Endothelial cell of umbilical vein (primary cell): ENCODE measurements around the gene OR10A6. TPM values are rescaled to one million over a fixed set of nuclear protein-coding genes. Genes with fewer than 3 reads are reported as not detected.

ENCODE experiments used
- BruUV-seq: library from RNA; stranded (reverse); fragments of 400-500 nt; replicated peaks from 2 replicates; lab custom pipeline; 2021; lab: Mats Ljungman, UMichigan
- CTCF ChIA-PET: fragments of 300-600, 350-600 bp; sonication (Branson Sonifier 250); formaldehyde crosslinking; loops from one replicate; lab custom pipeline; 2021; ENCODE audit warnings: antibody characterized with exemption, inconsistent platforms; lab: Charles Lee
- POLR2A ChIA-PET: fragments of 300-600, 350-600 bp; sonication (Branson Sonifier 250); formaldehyde crosslinking; loops from one replicate; lab custom pipeline; 2021; ENCODE audit warnings: antibody characterized with exemption, inconsistent platforms; lab: Charles Lee
- DNase-seq: peaks from one replicate; pipeline ENCODE4 v3.0.0-alpha.2; 2011; ENCODE audit warnings: low read depth, low spot score
- FAIRE-seq: peaks from 2 replicates; lab custom pipeline; 2011; peaks lifted over from hg19 to GRCh38; lab: Jason Lieb, UNC
- H2AFZ ChIP-seq: 2 replicates; pipeline ENCODE4 v1.6.0; 2012; ENCODE audit warnings: low read depth, low read length, control low read depth, inconsistent platforms
- H3K27ac ChIP-seq: 2 replicates; pipeline ENCODE4 v1.5.1; 2011; ENCODE audit warnings: low read depth, mild to moderate bottlenecking, control low read depth, low read length, moderate library complexity; ENCODE audit not compliant: insufficient read depth
- H3K27me3 ChIP-seq, 2 experiments: 2 replicates each; pipeline versions ENCODE4 v1.6.0 to v1.6.1; 2011; ENCODE audit warnings: low read length in 2 of 2, mixed read lengths in 1 of 2; ENCODE audit not compliant: control insufficient read depth in 2 of 2, insufficient read depth in 2 of 2
- H3K36me3 ChIP-seq, 2 experiments: 2 replicates in 1 of 2; 3 replicates in 1 of 2; pipeline ENCODE4 v1.5.1; 2011; ENCODE audit warnings: low read length in 2 of 2, mild to moderate bottlenecking in 1 of 2, moderate library complexity in 1 of 2; ENCODE audit not compliant: control insufficient read depth in 2 of 2, insufficient read depth in 2 of 2; ENCODE audit errors: extremely low read depth in 1 of 2
- H3K4me1 ChIP-seq: 3 replicates; pipeline ENCODE4 v1.5.1; 2011; ENCODE audit warnings: mild to moderate bottlenecking, low read length; ENCODE audit not compliant: control insufficient read depth, insufficient read depth; ENCODE audit errors: extremely low read depth
- H3K4me2 ChIP-seq: 2 replicates; pipeline ENCODE4 v1.6.1; 2011; ENCODE audit warnings: low read length, control low read depth, mixed read lengths; ENCODE audit not compliant: insufficient read depth
- H3K4me3 ChIP-seq, 3 experiments: fragments of 200-600 bp in 1 of 3; sonication (generic), shearing (Covaris generic) in 1 of 3; replicated peaks in 1 of 3; 2 replicates each; pipeline ENCODE4 v1.5.1; 2011 to 2016; ENCODE audit warnings: control low read depth in 3 of 3, low read length in 3 of 3, mild to moderate bottlenecking in 2 of 3, inconsistent platforms in 1 of 3, low read depth in 1 of 3, moderate library complexity in 1 of 3; ENCODE audit not compliant: insufficient read depth in 1 of 3
- H3K79me2 ChIP-seq: 2 replicates; pipeline ENCODE4 v1.6.0; 2012; ENCODE audit warnings: low read length, inconsistent platforms; ENCODE audit not compliant: control insufficient read depth, insufficient read depth
- H3K9ac ChIP-seq: replicated peaks from 2 replicates; pipeline ENCODE3; 2011; ENCODE audit warnings: low read length, control low read depth; ENCODE audit not compliant: insufficient read depth; ENCODE audit errors: extremely low read depth
- H3K9me1 ChIP-seq: replicated peaks from 3 replicates; pipeline ENCODE4 v1.6.0; 2011; ENCODE audit warnings: mild to moderate bottlenecking, low read length; ENCODE audit not compliant: control insufficient read depth, insufficient read depth; ENCODE audit errors: extremely low read depth
- H3K9me3 ChIP-seq: replicated peaks from 2 replicates; pipeline ENCODE4 v1.5.1; 2012; ENCODE audit warnings: low read length, inconsistent platforms; ENCODE audit not compliant: control insufficient read depth, insufficient read depth
- H4K20me1 ChIP-seq: replicated peaks from 2 replicates; pipeline ENCODE3; 2011; ENCODE audit warnings: mild to moderate bottlenecking, low read length; ENCODE audit not compliant: control insufficient read depth, insufficient read depth; ENCODE audit errors: extremely low read depth
- EZH2 ChIP-seq: IDR thresholded peaks from 2 replicates; pipeline ENCODE4 v1.6.1; 2012; ENCODE audit warnings: borderline replicate concordance, low read depth, mild to moderate bottlenecking, moderate library complexity, low read length, inconsistent platforms; ENCODE audit not compliant: severe bottlenecking
- FOS ChIP-seq: IDR thresholded peaks from 2 replicates; pipeline ENCODE4 v1.6.1; 2011; ENCODE audit warnings: mild to moderate bottlenecking, low read length, moderate library complexity, borderline replicate concordance; ENCODE audit not compliant: insufficient read depth
- GATA2 ChIP-seq: IDR thresholded peaks from 2 replicates; pipeline ENCODE4 v1.7.0; 2011; ENCODE audit warnings: low read depth, mild to moderate bottlenecking, moderate library complexity, mixed read lengths, low read length; ENCODE audit not compliant: insufficient read length, insufficient read depth
- JUN ChIP-seq: IDR thresholded peaks from 2 replicates; pipeline ENCODE4 v1.6.1; 2011; ENCODE audit warnings: borderline replicate concordance, low read depth; ENCODE audit not compliant: insufficient read length, insufficient read depth
- MYC ChIP-seq: IDR thresholded peaks from one replicate; pipeline ENCODE4 v1.6.1; 2011; ENCODE audit warnings: mild to moderate bottlenecking, low read depth, low read length
- POLR2A ChIP-seq: IDR thresholded peaks from 2 replicates; pipeline ENCODE4 v1.6.1; 2012; ENCODE audit warnings: low read depth, mild to moderate bottlenecking, control low read depth, low read length
- POLR2AphosphoS5 ChIP-seq: IDR thresholded peaks from 2 replicates; pipeline ENCODE4 v1.6.1; 2012; ENCODE audit warnings: low read depth, mild to moderate bottlenecking, control low read depth, low read length, moderate library complexity; ENCODE audit not compliant: insufficient read depth
- dilution Hi-C: fragments of 300-500 bp; cut with MboI; formaldehyde crosslinking; loops from one replicate; pipeline ENCODE4 v1.15.0; 2019; ENCODE audit warnings: low sequenced_read_pairs; ENCODE audit not compliant: extremely low pct_ligation_motif_present
- intact Hi-C: fragments of 100-400 bp; cut with micrococcal nuclease; formaldehyde crosslinking; loops from one replicate; pipeline ENCODE4 v1.10.0; 2022
- polyA plus RNA-seq, 4 experiments: library from polyadenylated mRNA; depleted of rRNA in 3 of 4; stranded (reverse) in 3 of 4; unstranded in 1 of 4; fragments of >200 nt; gene quantifications; 2 replicates each; pipeline versions ENCODE4 v1.2.1 to v1.2.3, GENCODE V29; 2011 to 2012; ENCODE audit warnings: missing spikeins in 1 of 4
- total RNA-seq: library from RNA; stranded (reverse); gene quantifications from 2 replicates; pipeline ENCODE4 v1.2.3, GENCODE V29; 2021
- TF ChIP-seq, protein P1 (sequence below): IDR thresholded peaks from 2 replicates; pipeline ENCODE4 v1.6.1; 2011; ENCODE audit not compliant: insufficient read depth, insufficient read length
- TF ChIP-seq, protein P2 (sequence below), 2 donors: IDR thresholded peaks; 1 replicate in 1 of 2; 2 replicates in 1 of 2; pipeline ENCODE4 v1.5.1; 2011; ENCODE audit warnings: low read length in 2 of 2, mild to moderate bottlenecking in 2 of 2, moderate library complexity in 2 of 2, control low read depth in 1 of 2, inconsistent platforms in 1 of 2, low read depth in 1 of 2; ENCODE audit not compliant: insufficient read depth in 1 of 2; ENCODE audit errors: extremely low read depth in 1 of 2

The OR10A6 gene
- total and polyA plus RNA-seq, 2 donors (not counting 3 experiments of a cell fraction or from before 2014, with no cell fraction given) = not detected

DNA sequence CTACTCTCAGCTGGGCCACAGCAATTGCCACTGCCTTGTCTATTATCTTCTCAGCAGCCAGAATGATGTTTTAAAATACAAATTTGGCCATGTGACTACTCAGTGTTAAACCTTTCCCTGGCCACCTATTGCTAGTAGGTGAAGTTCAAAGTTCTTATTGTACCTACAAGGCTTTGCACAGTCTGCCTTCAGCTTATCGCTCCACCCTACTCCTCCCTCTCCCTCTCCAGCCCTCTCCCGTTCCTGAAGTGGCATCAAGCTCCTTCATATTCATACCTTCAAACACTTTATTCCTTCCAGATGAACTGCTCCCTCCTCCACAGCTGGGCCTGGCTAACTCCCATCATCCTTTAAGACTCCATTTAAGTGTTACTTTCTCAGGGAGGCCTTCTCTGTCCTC, 37.3 kb downstream of the OR10A6 start:
- Histone ChIP-seq H3K27ac (no peak overlapping the region), H3K27me3 (peaks cover 12 to 14% of the 10 kb centered on the region in 2 experiments), H3K4me1 (peaks cover 4% of the 10 kb centered on the region), H3K4me3 (no peak overlapping the region), H3K79me2 (no peaks in the 10 kb centered on the region), H3K9me3 (no peaks in the 10 kb centered on the region), H2AFZ (no peak overlapping the region), H4K20me1 (no peaks in the 10 kb centered on the region), H3K4me2 (no peak overlapping the region), H3K9me1 (no peaks in the 10 kb centered on the region), H3K9ac (no peak overlapping the region), H3K36me3 (no peaks in the 10 kb centered on the region)
- BruUV-seq = no TSS peak
- no peak for TF ChIP-seq GATA2
- TF ChIP-seq EZH2 = no peak
- TF ChIP-seq, protein P1, sequence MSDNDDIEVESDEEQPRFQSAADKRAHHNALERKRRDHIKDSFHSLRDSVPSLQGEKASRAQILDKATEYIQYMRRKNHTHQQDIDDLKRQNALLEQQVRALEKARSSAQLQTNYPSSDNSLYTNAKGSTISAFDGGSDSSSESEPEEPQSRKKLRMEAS = no peak
- no peak for TF ChIP-seq MYC
- no peak for TF ChIP-seq JUN
- no peak for TF ChIP-seq FOS
- TF ChIP-seq, protein P2, sequence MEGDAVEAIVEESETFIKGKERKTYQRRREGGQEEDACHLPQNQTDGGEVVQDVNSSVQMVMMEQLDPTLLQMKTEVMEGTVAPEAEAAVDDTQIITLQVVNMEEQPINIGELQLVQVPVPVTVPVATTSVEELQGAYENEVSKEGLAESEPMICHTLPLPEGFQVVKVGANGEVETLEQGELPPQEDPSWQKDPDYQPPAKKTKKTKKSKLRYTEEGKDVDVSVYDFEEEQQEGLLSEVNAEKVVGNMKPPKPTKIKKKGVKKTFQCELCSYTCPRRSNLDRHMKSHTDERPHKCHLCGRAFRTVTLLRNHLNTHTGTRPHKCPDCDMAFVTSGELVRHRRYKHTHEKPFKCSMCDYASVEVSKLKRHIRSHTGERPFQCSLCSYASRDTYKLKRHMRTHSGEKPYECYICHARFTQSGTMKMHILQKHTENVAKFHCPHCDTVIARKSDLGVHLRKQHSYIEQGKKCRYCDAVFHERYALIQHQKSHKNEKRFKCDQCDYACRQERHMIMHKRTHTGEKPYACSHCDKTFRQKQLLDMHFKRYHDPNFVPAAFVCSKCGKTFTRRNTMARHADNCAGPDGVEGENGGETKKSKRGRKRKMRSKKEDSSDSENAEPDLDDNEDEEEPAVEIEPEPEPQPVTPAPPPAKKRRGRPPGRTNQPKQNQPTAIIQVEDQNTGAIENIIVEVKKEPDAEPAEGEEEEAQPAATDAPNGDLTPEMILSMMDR (IDR thresholded peaks at IDR 0.05; ENCODE audit: extremely low read depth in 1 of 2, insufficient read depth in 1 of 2, low read depth in 1 of 2, low read length in 2 of 2) = no peak
- no peak for TF ChIP-seq POLR2A
- TF ChIP-seq POLR2AphosphoS5 = no peak
- DNase-seq (no peak), FAIRE-seq (peak; percentile 38)
- dilution Hi-C loops (no loop called here), intact Hi-C loops (loop anchor here (2.0 to 5.0 kb wide), 3 partner anchors 83 to 205 kb away; no protein-coding TSS in a partner anchor)
- POLR2A ChIA-PET = interaction anchor here (1.0 kb wide), 1 partner anchor 93 kb away, joined by 4 read pairs; the partner anchor contains the start of gene EIF3F
- CTCF ChIA-PET = interaction anchor here (1.1 to 7.7 kb wide), 7 partner anchors 81 to 205 kb away, joined by 3 to 132 read pairs (median 9); partner anchors contain the start of gene EIF3F
